Stimulated activated naive CD8-positive, alpha-beta T cell treated with anti-CD3 and anti-CD28 coated beads, Interleukin-15, Interleukin-2, amounts not matched to agents 100 U/mL and 50 U/mL, for 24 hours (primary cell): ENCODE measurements around the gene RNF182.
"Not testable (repeated sequence)": the region's sequence is repeated elsewhere in the genome, so short reads cannot be mapped to it uniquely, and the experiment has no call there.

Experiments used
- ATAC-seq: fragments of 150-1000 bp; cut with Tn5 transposase; one replicate; pipeline ENCODE4 v1.10.0; 2021
- DNase-seq: peaks from one replicate; pipeline ENCODE4 v3.0.0; 2021

RNF182 gene

DNA sequence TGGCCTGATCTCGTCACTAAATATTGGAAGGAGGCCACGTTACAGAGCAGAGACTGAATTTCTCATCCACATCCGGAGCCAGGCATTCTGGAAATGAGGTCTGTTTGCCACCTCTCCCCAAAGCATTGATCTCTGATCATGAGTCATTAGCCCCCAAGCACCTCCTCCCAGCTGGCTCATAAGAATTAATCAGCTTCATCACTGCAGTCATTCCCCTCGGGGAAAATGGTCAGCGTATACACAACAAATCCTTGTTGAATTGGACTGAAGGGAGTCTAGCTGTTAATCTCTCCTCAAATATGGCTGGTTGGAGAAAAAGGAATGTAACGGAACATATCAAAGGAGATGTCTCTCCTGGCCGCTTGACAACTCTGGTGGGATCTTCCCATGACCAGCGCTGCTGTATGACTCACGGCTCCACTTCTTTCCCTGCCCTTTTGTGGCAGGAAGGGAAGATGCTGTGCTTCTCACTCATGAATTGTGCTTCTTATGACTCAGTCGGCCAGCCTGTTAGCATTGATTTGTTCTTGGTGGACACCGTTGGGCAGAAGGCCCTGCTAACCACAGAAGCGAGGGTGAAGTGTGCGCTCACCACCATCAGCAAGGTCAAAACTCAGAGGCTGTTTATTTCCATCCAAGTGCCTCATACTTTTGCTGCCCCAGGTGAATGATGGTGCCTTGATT is 76.7 kb downstream of the RNF182 start:
- DNase-seq (no peak), ATAC-seq (no peak)

GRCh38 chr6:14002176-14002947 is 77.6 kb downstream of the RNF182 start:
- ATAC-seq (no peak), DNase-seq (no peak)

DNA sequence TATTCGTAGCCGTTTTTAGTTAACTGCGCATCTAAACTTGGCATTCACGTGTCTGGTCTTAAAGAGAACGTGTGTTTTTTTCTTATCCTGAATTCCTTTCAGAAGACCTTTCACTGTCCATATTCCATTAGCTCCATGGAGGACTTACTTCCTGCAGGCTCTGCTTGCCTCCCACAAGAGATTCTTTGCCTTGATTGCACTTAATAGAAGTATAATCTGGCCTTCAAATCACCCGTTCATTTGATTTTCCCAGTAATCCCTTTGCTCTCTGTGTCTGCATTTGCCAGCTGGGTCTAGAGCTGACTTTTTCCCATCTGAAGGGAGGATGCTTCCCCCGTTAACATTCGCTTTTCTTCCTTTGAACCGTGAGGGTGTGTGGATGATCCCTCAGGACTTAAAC is 79.5 kb downstream of the RNF182 start:
- ATAC-seq (no peak), DNase-seq (no peak)

- DNase-seq (no peak), ATAC-seq (no peak)
Observed at GRCh38 chr6:14008809-14009208, 84.1 kb downstream of the RNF182 start.

GRCh38 chr6:14009431-14009830 is 84.7 kb downstream of the RNF182 start:
- ATAC-seq (no peak), DNase-seq (no peak)

GRCh38 chr6:14010275-14010674 is 85.5 kb downstream of the RNF182 start:
- no peak for ATAC-seq
- no peak for DNase-seq

DNA sequence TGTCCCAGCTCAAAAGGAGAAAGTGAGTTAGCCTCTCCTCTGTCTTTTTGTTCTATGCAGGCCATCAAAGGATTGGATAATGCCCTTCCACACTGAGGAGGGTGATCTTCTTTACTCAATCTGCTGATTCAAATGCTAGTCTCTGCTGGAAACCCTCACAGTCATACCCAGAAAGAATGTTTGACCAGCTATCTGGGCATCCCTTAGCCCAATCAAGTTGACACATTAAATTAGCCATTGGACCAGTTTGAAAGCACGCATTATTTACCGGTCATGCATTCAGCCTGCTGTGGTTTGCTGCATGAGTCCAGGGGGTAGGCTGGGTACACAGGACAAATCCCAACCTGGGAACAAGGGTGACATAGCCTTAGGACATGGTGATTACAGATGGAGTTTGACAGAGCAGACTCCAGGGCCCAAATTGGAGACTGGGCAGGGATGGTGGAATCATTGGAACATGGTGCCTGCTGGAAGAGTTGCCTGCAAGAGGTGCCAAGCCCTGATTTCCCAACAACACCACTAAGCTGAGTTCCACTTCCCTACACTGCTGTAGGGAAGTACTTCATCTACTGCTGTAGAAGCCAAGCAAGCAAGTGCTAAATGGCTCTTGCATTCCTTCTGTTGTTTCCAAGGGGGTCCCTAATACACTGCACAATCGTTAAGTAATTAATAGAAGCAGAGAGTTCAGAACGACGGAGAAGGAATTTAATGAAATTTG is 87.7 kb downstream of the RNF182 start:
- DNase-seq (no peak), ATAC-seq (no peak)

GRCh38 chr6:14015964-14016363 is 91.2 kb downstream of the RNF182 start:
- ATAC-seq: no peak
- no peak for DNase-seq

DNA sequence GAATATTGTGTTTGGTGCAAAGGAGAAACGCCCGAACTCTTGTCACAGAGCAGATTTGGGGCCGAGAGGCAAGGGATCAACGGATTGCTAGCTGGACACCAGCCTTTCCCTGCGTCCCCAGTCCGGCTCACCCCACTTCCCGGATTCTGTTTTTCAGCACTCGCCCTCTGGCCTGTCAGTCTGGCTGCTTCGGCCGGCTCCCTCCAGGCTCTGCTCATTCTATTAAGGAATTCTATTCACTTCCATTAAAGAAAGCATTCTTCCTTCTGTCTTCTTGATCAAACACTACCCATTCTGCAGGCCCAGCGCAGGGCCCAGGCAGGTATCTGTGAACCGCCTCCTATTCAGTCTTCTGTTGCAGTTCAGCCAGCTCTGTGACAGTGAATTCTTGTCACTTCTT is 91.7 kb downstream of the RNF182 start:
- no peak for DNase-seq
- no peak for ATAC-seq

- DNase-seq: no peak
- no peak for ATAC-seq
Observed at GRCh38 chr6:14016935-14017625, 92.3 kb downstream of the RNF182 start.

DNA sequence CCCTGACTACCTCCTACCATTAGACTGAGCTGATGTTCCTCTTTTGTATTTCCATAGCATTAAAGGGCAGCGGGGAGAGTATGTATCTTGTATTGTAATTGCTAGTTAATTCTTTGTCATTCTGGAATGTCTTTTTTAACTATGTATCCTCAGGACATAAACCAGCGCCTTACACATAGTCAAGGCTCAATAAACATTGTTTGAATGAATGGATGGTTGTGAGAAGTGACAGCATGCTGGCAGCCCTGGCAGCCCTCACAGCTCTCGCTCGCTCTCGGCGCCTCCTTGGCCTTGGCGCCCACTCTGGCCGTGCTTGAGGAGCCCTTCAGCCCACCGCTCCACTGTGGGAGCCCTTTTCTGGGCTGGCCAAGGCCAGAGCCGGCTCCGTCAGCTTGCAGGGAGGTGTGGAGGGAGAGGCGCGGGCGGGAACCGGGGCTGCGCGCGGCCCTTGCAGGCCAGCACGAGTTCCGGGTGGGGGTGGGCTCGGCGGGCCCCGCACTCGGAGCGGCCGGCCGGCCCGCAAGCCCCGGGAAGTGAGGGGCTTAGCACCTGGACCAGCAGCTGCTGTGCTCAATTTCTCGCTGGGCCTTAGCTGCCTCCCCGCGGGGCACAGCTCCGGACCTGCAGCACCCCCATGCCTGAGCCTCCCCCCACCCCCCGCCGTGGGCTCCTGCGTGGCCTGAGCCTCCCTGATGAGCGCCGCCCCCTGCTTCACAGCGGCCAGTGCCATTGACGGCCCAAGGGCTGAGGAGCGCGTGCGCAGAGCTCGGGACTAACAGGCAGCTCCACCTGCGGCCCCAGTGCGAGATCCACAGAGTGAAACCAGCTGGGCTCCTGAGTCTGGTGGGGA is 93.1 kb downstream of the RNF182 start:
- DNase-seq (no peak), ATAC-seq (no peak)

DNA sequence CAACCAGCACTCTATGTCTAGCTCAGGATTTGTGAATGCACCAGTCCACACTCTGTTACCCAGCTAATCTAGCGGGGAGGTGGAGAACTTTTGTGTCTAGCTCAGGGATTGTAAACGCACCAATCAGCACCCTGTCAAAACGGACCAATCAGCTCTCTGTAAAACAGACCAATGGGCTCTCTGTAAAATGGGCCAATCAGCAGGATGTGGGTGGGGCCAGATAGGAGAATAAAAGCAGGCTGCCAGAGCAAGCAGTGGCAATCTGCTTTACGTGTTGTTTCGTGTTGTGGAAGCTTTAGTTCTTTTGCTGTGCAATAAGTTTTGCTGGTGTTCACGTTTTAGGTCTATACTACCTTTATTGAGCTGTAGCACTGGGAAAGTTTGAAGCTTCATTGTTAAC is 93.8 kb downstream of the RNF182 start:
- ATAC-seq, DNase-seq: not testable (repeated sequence)

DNA sequence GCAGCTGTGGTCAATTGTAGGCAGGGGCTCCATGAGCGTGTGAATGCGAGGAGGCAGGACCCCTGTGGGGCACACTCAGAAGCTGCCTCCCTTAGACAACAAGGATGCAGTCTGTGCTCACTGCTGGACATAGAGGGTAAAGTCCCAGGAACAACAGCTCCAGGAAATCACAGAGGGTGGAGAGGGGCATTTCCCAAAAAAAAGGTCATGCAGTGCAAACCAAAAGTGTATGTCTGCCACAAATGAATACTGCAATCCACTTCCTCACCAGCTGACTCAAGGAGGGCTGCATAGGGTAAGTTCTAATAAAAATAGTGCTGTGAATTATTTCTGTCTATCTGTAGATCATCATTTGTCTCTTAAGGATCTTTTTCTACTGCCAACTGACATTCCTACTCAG is 95.8 kb downstream of the RNF182 start:
- ATAC-seq: no peak
- DNase-seq: no peak

GRCh38 chr6:14021449-14021848 is 96.7 kb downstream of the RNF182 start:
- DNase-seq: no peak
- ATAC-seq: no peak

- DNase-seq (no peak), ATAC-seq (no peak)
Observed at GRCh38 chr6:14022673-14023072, 97.9 kb downstream of the RNF182 start.

DNA sequence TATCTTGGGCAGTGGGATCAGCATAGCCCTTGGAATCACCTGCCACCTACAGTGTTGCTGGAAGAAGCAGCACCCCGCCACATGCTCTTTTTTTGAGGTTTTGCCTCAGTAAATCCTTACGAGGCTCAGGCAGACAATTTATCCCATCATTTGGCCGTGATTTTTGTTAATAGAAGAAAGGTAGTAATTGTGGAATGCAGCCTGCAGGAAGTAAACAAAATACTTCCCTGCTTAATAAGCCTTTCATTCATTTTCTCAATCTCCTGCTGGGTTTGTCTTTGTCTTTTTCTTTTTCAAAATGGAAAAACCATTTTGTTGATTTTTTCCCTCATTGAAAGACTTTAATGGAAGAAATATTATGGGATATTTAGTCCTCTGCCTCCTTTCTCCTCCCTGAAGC is 99.1 kb downstream of the RNF182 start:
- ATAC-seq (no peak), DNase-seq (no peak)

- ATAC-seq: peak; percentile 32
- no peak for DNase-seq
Observed at GRCh38 chr6:14025160-14025559, 100.4 kb downstream of the RNF182 start.

DNA sequence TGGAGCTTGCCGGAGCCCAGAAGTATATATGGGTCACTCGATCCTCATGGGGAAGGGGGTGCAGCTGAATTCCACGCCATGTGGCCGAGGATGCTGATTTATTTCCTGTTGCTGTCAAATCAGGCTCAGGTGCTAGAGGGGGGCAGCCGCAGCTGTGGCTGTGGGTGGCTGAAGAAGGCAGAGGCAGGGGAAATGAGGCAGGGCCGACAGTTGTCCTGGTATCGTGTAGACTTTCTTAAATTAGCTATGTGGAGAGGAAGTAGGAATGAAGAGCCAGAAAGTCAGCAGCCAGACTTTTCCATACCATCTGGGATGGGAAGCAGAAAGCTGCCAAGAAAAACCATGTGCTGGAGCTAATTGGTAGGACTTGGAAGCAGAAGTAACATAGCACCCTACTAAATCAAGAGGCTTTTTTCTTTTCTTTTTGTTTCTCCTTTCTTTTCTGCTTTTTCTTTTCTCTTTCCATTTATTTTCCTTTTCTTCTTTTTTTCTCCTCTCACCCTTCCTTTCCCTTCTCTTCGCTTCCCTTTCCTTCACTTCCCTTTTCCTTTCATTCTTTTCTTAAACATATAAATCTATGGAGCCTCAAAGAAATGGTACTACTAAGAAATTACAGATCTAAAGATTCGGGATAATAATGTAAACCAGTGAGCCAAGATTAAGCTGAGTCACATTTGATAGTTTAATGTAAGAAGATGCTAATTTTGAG is 102.2 kb downstream of the RNF182 start:
- ATAC-seq (no peak), DNase-seq (no peak)

DNA sequence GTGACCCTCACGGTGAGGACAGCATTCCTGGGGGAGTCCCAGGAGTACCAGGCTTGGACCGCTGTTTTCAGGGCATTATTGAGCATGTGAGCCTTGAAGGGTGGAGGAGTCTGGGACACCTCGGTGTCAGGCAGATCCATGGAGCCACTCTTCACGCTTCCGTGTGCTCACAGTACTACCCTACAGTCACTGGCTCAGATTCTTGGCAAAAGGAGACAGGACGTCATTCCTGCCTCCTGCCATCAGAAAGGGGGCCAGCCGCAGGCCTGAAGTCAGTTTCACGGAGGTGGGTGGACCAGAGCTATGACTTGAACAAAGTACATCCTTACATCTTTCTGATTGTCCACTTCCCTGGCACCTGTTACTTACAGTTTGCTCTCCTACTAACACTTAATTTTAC is 103.9 kb downstream of the RNF182 start:
- no peak for ATAC-seq
- DNase-seq: no peak

GRCh38 chr6:14029605-14030004 is 104.9 kb downstream of the RNF182 start:
- DNase-seq: no peak
- no peak for ATAC-seq
